ENCODE data around the gene OLFM3. TPM values are rescaled to one million over a fixed set of nuclear protein-coding genes. Genes with fewer than 3 reads are reported as not detected.

The OLFM3 gene
- total RNA-seq, 2 experiments from 2014 or later, result not detected

DNA sequence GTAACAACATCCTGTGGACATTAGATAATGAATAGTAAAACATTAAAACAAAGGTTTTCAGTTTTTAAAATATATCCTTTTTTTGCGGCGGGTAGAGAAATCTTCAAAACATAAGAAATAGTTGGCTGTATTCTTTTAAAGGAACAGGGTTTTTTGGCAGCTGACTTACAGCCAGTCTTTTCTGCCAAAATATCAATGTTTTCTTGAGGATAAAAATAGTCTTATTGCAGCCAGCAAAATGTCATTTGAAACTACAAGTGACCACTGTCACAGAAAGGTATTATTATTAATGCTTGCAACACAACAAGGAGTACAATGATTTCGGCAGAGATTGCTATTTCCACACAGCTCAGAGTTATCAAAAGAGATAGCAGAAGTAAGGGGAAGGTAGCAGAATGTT is 21.4 kb downstream of the OLFM3 start:
- ATAC-seq, result no peak
- intact Hi-C loops (cut with DNase I, micrococcal nuclease), result no loop called here

DNA sequence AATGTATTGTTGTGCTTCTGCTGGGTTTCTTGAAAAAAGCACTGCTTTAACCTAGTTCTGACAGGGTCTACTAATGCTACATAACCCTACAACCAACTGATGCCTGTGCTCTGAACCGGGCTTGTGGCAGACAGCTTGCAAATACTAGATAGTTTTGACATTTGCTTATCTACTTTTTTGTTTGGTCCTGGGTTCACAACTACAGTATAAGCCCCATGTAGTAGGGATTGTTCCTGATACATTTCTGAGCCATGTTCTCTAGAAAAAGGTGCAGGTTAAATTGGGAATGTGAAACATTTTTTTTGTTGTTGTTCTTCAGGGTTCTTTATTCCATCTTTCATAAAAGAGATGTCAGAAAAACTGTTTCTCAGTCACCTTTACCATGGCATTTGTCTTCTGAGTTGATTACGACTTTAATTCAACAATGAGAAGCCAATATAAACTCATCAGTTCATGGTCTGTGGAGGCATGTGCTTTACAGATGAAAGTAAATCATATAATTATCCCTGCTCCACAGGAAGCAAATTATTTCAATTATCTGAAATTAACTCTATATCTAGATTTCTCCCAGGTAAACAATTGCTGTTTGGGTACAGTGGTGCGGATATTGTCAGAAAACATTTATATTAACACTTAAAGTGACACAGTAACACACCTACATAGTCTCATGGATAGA is 22.0 kb downstream of the OLFM3 start:
- H3K27ac Mint-ChIP-seq, result no peak overlapping the region
- no peaks in the 10 kb centered on the region for H3K9me3 Mint-ChIP-seq (ENCODE audit: low read depth)
- no peak for DNase-seq
- no peaks in the 10 kb centered on the region for H3K4me1 Mint-ChIP-seq
- H3K4me3 Mint-ChIP-seq, result no peak overlapping the region
- ATAC-seq, result no peak
- H3K27me3 Mint-ChIP-seq, result no peaks in the 10 kb centered on the region
- ChIA-PET POLR2A (no interaction called here), CTCF (no interaction called here)
- intact Hi-C loops (cut with DNase I, micrococcal nuclease), result no loop called here
- no peaks in the 10 kb centered on the region for H3K36me3 Mint-ChIP-seq (ENCODE audit: low read depth)

More for the DNA sequence above, 21.4 kb downstream of the OLFM3 start:
- no peaks in the 10 kb centered on the region for H3K4me1 Mint-ChIP-seq
- ChIA-PET CTCF (no interaction called here), POLR2A (no interaction called here)
- no peak overlapping the region for H3K4me3 Mint-ChIP-seq
- H3K9me3 Mint-ChIP-seq (ENCODE audit: low read depth), result no peaks in the 10 kb centered on the region
- H3K36me3 Mint-ChIP-seq (ENCODE audit: low read depth), result no peaks in the 10 kb centered on the region
- H3K27me3 Mint-ChIP-seq, result no peaks in the 10 kb centered on the region
- DNase-seq, result no peak
- no peak overlapping the region for H3K27ac Mint-ChIP-seq

DNA sequence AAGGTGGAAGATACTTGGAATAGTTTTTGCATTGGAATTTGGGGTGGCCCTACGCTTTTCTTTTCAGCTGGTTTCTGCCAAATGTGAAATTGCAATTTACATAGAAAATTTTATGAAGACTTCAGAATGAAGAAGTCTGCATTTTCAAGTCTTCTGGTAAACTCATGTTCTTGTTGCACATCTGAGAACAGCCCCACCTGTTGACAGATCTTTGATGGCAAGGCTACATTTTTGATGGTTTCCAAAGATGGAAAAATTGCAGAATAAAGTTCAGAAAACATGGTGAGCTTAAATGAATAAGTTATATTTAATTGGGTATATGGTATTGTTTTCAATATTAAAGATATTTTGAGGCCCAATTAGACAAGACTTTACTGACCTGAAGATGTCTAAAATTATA is 25.4 kb downstream of the OLFM3 start:
- ATAC-seq, result no peak

DNA sequence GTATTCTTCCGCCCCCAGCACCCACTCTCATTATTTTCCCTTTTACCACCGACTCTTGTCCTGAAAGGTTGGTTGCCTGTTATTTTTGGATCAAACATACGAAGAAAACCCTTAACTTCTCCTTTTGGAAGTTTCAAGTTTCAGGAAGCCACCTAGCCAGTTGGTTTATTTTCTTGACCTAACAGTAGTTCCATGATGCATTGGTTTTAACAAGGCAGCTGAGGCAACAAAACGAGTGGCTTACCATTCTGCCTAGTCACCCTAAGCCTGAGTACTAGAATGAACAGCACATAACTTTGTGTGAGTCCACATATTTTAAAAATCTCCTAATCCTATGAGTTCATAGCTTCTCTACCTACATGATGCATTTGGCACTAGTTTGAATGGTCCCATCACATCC is 28.9 kb downstream of the OLFM3 start:
- intact Hi-C loops (cut with DNase I, micrococcal nuclease), result no loop called here
- POLR2A ChIA-PET, result no interaction called here
- CTCF ChIA-PET, result no interaction called here
- H3K27ac Mint-ChIP-seq, result no peak overlapping the region
- DNase-seq, result no peak
- no peak for ATAC-seq
- no peak overlapping the region for H3K4me3 Mint-ChIP-seq
- H3K4me1 Mint-ChIP-seq, result no peaks in the 10 kb centered on the region
- H3K36me3 Mint-ChIP-seq (ENCODE audit: low read depth), result no peaks in the 10 kb centered on the region
- H3K27me3 Mint-ChIP-seq, result no peaks in the 10 kb centered on the region
- peaks cover 4% of the 10 kb centered on the region for H3K9me3 Mint-ChIP-seq (ENCODE audit: low read depth)

More for the DNA sequence above, 25.4 kb downstream of the OLFM3 start:
- H3K27me3 Mint-ChIP-seq, result no peaks in the 10 kb centered on the region
- H3K9me3 Mint-ChIP-seq (ENCODE audit: low read depth), result peaks cover 3% of the 10 kb centered on the region
- no peaks in the 10 kb centered on the region for H3K4me1 Mint-ChIP-seq
- H3K27ac Mint-ChIP-seq, result no peak overlapping the region
- intact Hi-C loops (cut with DNase I, micrococcal nuclease), result no loop called here
- no peak for DNase-seq
- CTCF ChIA-PET, result no interaction called here
- H3K36me3 Mint-ChIP-seq (ENCODE audit: low read depth), result no peaks in the 10 kb centered on the region
- POLR2A ChIA-PET, result no interaction called here
- H3K4me3 Mint-ChIP-seq, result no peak overlapping the region

DNA sequence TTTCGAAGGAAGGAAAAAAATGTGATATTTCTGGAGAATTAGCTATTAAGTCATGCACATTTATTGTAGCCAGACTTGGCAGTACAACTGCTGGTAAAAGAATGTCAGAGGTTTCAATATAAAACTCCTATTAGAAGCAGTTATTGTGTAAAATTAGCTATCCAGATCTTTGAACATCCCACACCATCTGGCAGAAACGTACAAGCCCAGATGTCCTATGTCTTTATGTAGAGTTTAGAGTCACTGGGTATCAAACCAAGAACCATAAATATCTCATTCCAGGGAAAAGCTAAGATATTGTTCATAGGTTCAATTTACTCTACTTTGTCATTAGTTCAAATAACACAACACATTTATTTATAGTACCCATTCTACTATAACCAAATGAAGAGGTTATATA is 31.4 kb downstream of the OLFM3 start:
- Mint-ChIP-seq H3K4me1 (no peaks in the 10 kb centered on the region), H3K9me3 (ENCODE audit: low read depth) (peaks cover 4% of the 10 kb centered on the region), H3K36me3 (ENCODE audit: low read depth) (no peaks in the 10 kb centered on the region), H3K27me3 (no peaks in the 10 kb centered on the region), H3K27ac (no peak overlapping the region), H3K4me3 (no peak overlapping the region)
- ChIA-PET CTCF (no interaction called here), POLR2A (no interaction called here)
- ATAC-seq, result no peak
- DNase-seq, result no peak
- intact Hi-C loops (cut with DNase I, micrococcal nuclease), result no loop called here

DNA sequence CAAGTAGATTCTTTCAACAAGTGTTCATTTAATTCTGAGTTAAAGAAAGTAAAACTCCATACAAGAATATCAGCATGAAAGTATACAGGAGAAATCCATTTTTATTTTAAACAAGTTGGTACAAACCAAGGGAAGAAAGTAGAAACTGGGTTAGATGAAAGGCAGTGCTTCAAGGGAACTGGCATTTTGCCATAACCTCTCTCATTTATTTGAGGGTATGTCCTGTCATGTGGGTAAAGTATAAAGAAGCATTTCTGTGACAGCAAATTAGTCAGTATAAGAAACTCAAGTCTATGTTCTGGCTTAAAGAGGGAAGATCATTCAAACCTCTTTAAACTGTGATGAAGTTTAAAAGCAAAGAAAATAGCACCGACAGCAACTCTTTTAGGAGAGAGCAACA is 32.0 kb downstream of the OLFM3 start:
- no peak overlapping the region for H3K27ac Mint-ChIP-seq
- peaks cover 4% of the 10 kb centered on the region for H3K9me3 Mint-ChIP-seq (ENCODE audit: low read depth)
- H3K4me3 Mint-ChIP-seq, result no peak overlapping the region
- CTCF ChIA-PET, result no interaction called here
- no peaks in the 10 kb centered on the region for H3K4me1 Mint-ChIP-seq
- POLR2A ChIA-PET, result no interaction called here
- no peaks in the 10 kb centered on the region for H3K36me3 Mint-ChIP-seq (ENCODE audit: low read depth)
- no peak for ATAC-seq
- H3K27me3 Mint-ChIP-seq, result no peaks in the 10 kb centered on the region
- DNase-seq, result no peak
- intact Hi-C loops (cut with DNase I, micrococcal nuclease), result no loop called here

DNA sequence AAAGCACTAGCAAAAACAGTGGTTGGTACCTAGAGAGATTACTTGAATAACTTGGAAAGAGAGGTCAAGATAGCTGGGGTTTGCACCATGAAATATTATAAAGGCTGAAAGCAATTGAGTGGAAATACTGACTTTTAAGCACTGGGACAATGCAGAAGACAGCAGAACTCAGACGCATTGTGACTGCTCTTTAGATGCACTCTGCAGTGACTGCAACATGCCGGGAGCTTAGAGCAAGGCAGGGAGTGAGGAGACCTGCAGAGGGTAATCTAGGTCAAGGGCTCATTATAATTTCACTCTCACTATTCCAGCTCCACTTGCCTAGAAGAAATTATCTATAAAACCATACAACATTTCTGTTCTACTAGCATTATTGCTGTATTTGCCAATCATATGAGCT is 36.6 kb downstream of the OLFM3 start:
- H3K4me3 Mint-ChIP-seq, result no peak overlapping the region
- H3K4me1 Mint-ChIP-seq, result no peaks in the 10 kb centered on the region
- ATAC-seq (no peak), DNase-seq (no peak)
- H3K36me3 Mint-ChIP-seq (ENCODE audit: low read depth), result no peaks in the 10 kb centered on the region
- ChIA-PET POLR2A (no interaction called here), CTCF (no interaction called here)
- H3K27ac Mint-ChIP-seq, result no peak overlapping the region
- intact Hi-C loops (cut with DNase I, micrococcal nuclease), result no loop called here
- peaks cover 2% of the 10 kb centered on the region for H3K9me3 Mint-ChIP-seq (ENCODE audit: low read depth)
- no peaks in the 10 kb centered on the region for H3K27me3 Mint-ChIP-seq

DNA sequence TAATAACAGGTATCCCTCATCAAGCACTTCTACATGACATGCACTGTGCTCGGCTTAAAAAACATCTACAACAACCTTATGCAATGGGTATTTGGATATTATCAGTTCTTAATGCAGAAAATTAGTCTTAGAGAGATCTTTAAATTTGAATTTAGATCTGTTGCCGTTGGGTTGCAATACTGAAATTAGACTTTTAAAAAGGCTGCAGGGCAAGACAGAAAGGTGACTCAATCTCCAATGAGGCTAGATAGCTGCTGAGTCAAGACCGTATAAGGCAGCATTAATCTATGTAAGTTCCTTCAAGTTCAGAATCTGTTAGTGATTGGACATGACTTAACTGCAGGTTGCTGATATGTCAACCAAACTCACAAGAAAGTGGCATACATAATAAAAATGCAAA is 37.3 kb downstream of the OLFM3 start:
- DNase-seq (no peak), ATAC-seq (no peak)
- Mint-ChIP-seq H3K9me3 (ENCODE audit: low read depth) (peaks cover 2% of the 10 kb centered on the region), H3K36me3 (ENCODE audit: low read depth) (no peaks in the 10 kb centered on the region), H3K4me1 (no peaks in the 10 kb centered on the region), H3K4me3 (no peak overlapping the region), H3K27me3 (no peaks in the 10 kb centered on the region), H3K27ac (no peak overlapping the region)
- POLR2A ChIA-PET, result no interaction called here
- intact Hi-C loops (cut with DNase I, micrococcal nuclease), result no loop called here
- CTCF ChIA-PET, result no interaction called here

DNA sequence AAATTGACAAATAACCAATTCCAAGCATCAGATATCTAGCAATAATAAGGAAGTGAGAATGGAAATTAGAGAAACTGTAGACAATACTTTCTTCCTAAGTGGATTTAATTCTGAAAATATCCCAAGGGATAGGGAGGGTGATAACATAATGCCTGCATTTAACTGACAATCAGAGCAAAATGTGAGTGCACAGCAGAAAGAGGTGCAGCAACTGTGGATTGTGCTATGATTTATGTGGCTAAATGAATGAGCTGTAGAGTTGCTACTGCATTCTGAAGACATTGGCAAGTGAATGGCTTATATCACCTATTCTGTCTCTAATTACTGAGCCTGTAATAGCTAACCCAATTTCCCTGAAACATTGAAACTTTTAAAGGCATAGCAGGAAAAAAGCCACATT is 39.0 kb downstream of the OLFM3 start:
- DNase-seq, result no peak
- ChIA-PET POLR2A (interaction anchor here (0.5 kb wide), 1 partner anchor 31 kb away, joined by 4 read pairs; no protein-coding TSS in a partner anchor), CTCF (no interaction called here)
- Mint-ChIP-seq H3K36me3 (ENCODE audit: low read depth) (no peaks in the 10 kb centered on the region), H3K9me3 (ENCODE audit: low read depth) (no peaks in the 10 kb centered on the region), H3K4me1 (no peaks in the 10 kb centered on the region), H3K27ac (no peak overlapping the region), H3K4me3 (no peak overlapping the region), H3K27me3 (no peaks in the 10 kb centered on the region)
- ATAC-seq, result no peak
- intact Hi-C loops (cut with DNase I, micrococcal nuclease), result no loop called here

DNA sequence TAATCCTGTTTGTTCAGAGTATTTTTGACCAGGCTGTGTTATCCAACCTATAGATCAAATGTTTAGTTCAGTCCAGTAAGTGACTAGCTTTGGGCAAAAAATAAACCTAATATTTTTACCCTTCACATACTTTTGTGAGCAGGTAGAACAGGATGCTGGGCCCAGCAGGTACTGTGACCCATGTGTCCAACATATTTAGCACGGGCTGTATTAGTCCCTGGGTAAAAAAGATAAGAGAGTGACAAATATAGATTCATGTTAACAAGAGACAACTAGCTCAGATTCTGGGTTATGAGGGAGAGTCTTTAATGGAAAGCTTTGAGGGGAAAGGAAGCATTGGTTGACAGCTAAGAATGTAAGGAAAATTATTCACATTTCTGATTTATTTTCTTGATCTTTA is 43.1 kb downstream of the OLFM3 start:
- DNase-seq (no peak), ATAC-seq (no peak)
- H3K36me3 Mint-ChIP-seq (ENCODE audit: low read depth), result no peaks in the 10 kb centered on the region
- H3K4me3 Mint-ChIP-seq, result no peak overlapping the region
- no peaks in the 10 kb centered on the region for H3K27me3 Mint-ChIP-seq
- peaks cover 2% of the 10 kb centered on the region for H3K9me3 Mint-ChIP-seq (ENCODE audit: low read depth)
- no peaks in the 10 kb centered on the region for H3K4me1 Mint-ChIP-seq
- intact Hi-C loops (cut with DNase I, micrococcal nuclease), result no loop called here
- POLR2A ChIA-PET, result no interaction called here
- H3K27ac Mint-ChIP-seq, result no peak overlapping the region
- CTCF ChIA-PET, result no interaction called here

DNA sequence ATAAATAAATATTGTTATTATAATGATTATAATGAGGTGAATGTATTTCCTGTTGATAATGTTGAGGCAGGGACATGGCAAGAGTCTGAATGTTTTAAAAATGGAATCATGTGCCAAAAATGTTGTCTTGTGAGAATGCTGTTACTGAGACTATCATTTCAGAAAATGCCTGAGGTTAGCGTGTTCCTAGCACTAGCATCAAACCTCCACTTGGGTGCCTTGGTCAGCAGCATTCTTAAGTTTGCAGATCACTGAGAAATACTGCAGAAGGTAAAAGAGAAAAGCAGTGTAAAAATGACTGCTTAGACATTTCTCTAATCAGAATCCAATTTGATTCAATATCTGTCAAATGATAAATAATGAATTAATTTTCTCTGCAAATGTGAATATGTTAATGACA is 50.8 kb downstream of the OLFM3 start:
- no peak for DNase-seq

DNA sequence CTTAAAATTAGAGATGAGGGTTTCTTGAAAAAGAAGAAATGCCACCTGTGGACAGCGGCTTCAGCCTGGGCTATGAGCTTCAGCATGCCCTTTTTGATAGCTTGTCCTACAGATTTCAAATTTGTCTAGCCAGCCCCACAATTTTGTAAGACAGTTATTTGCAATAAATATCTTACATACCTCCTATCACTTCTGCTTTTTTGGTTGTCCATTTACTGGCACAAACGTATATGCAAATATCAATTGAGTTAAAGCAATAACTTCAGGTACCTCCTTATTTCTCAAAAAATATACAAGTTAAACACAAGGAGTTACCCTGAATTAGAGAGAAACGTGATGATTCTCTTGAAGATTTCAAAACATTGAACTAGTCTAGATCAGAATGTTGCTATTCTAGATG is 53.5 kb downstream of the OLFM3 start:
- Mint-ChIP-seq H3K27me3 (no peaks in the 10 kb centered on the region), H3K4me3 (no peak overlapping the region), H3K9me3 (ENCODE audit: low read depth) (no peaks in the 10 kb centered on the region), H3K36me3 (ENCODE audit: low read depth) (no peaks in the 10 kb centered on the region), H3K4me1 (no peaks in the 10 kb centered on the region), H3K27ac (no peak overlapping the region)
- ChIA-PET CTCF (no interaction called here), POLR2A (no interaction called here)
- intact Hi-C loops (cut with DNase I, micrococcal nuclease), result no loop called here
- DNase-seq (no peak), ATAC-seq (no peak)

More for the DNA sequence above, 50.8 kb downstream of the OLFM3 start:
- ATAC-seq, result no peak
- H3K9me3 Mint-ChIP-seq (ENCODE audit: low read depth), result peaks cover 2% of the 10 kb centered on the region
- no peak overlapping the region for H3K4me3 Mint-ChIP-seq
- no peaks in the 10 kb centered on the region for H3K27me3 Mint-ChIP-seq
- H3K36me3 Mint-ChIP-seq (ENCODE audit: low read depth), result no peaks in the 10 kb centered on the region
- H3K4me1 Mint-ChIP-seq, result no peaks in the 10 kb centered on the region
- intact Hi-C loops (cut with DNase I, micrococcal nuclease), result no loop called here
- ChIA-PET POLR2A (no interaction called here), CTCF (no interaction called here)
- no peak overlapping the region for H3K27ac Mint-ChIP-seq

All from activated CD4-positive, alpha-beta T cell treated with anti-CD3 and anti-CD28 coated beads for 36 hours (primary cell).